Chondrocyte (in vitro differentiated cells): ENCODE results near the gene CAVIN1. TPM values are rescaled to one million over a fixed set of nuclear protein-coding genes. Genes with fewer than 3 reads are reported as not detected.
A peak's percentile ranks its signal among the peaks of the same experiment; 100 is the strongest.

Experiments
- DNase-seq: peaks from one replicate; pipeline ENCODE4 v3.0.0; 2021; ENCODE audit warnings: mixed read lengths, low spot score
- H3K27ac Mint-ChIP-seq: one replicate; pipeline ENCODE4 v1.8.0; 2021; ENCODE audit warnings: mild to moderate bottlenecking, moderate library complexity, mixed read lengths; ENCODE audit not compliant: unreplicated experiment
- H3K27me3 Mint-ChIP-seq: 2 replicates; pipeline ENCODE4 v1.8.0; 2021; ENCODE audit warnings: low read depth, mixed read lengths
- H3K36me3 Mint-ChIP-seq: 2 replicates; pipeline ENCODE4 v1.8.0; 2021; ENCODE audit warnings: low read depth, mixed read lengths
- H3K4me1 Mint-ChIP-seq: 2 replicates; pipeline ENCODE4 v1.8.0; 2021; ENCODE audit warnings: low read depth, mild to moderate bottlenecking, mixed read lengths
- H3K4me3 Mint-ChIP-seq: one replicate; pipeline ENCODE4 v1.8.0; 2021; ENCODE audit warnings: mild to moderate bottlenecking, moderate library complexity, mixed read lengths; ENCODE audit not compliant: unreplicated experiment
- H3K9me3 Mint-ChIP-seq: 2 replicates; pipeline ENCODE4 v1.8.0; 2021; ENCODE audit warnings: low read depth, mixed read lengths
- total RNA-seq: library from RNA; stranded (reverse); gene quantifications from 3 replicates; pipeline ENCODE4 v1.2.1, GENCODE V29; 2021
- TF ChIP-seq, protein P1 (sequence below): fragments of 200-600 bp; sonication (generic); IDR thresholded peaks from 2 replicates; pipeline ENCODE4 v1.5.0; 2021; ENCODE audit warnings: antibody characterized with exemption, mild to moderate bottlenecking, moderate library complexity

Gene CAVIN1
- total RNA-seq, 1 donor from 2014 or later, result 877 TPM

DNA sequence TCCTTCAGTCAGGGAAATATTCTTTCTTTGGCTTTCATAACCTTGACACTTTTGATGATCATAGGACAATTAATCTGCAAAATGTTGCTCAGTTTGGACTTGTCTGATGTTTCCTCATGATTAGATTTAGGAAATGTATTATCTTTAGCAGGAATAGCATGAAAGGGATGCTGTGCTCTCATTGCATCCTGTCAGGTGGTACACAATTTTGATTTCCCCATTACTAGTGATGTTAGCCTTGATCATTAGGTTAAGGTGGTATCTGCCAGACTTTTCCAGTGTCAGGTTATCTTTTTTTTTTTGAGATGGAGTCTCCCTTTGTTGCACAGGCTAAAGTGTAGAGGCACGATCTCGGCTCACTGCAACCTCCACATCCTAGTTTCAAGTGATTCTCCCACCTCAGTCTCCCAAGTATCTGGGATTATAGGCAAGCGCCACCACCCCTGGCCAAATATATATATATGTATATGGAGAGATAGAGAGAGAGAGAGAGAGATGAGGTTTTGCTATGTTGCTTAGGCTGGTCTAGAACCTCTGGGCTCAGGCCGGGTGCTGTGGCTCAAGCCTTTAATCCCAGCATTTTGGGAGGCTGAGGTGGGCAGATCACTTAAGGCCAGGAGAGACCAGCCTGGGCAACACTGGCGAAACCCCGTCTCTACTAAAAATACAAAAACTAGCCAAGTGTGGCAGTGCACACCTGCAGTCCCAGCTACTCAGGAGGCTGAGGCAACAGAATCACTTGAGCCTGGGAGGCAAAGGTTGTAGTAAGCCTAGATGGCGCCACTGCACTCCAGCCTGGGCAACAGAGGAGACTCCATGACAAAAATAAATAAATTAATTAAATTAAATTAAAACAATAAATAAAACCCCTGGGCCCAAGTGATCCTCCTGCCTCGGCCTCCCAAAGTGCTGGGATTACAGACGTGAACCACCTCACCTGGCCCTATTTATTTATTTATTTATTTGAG, 15.8 kb upstream of the CAVIN1 start:
- no peaks in the 10 kb centered on the region for H3K27me3 Mint-ChIP-seq
- H3K4me3 Mint-ChIP-seq, result no peak overlapping the region
- H3K9me3 Mint-ChIP-seq, result no peaks in the 10 kb centered on the region
- TF ChIP-seq, protein P1, sequence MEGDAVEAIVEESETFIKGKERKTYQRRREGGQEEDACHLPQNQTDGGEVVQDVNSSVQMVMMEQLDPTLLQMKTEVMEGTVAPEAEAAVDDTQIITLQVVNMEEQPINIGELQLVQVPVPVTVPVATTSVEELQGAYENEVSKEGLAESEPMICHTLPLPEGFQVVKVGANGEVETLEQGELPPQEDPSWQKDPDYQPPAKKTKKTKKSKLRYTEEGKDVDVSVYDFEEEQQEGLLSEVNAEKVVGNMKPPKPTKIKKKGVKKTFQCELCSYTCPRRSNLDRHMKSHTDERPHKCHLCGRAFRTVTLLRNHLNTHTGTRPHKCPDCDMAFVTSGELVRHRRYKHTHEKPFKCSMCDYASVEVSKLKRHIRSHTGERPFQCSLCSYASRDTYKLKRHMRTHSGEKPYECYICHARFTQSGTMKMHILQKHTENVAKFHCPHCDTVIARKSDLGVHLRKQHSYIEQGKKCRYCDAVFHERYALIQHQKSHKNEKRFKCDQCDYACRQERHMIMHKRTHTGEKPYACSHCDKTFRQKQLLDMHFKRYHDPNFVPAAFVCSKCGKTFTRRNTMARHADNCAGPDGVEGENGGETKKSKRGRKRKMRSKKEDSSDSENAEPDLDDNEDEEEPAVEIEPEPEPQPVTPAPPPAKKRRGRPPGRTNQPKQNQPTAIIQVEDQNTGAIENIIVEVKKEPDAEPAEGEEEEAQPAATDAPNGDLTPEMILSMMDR, result peak; percentile 73
- peaks cover 11% of the 10 kb centered on the region for H3K4me1 Mint-ChIP-seq
- DNase-seq, result no peak
- no peaks in the 10 kb centered on the region for H3K36me3 Mint-ChIP-seq
- no peak overlapping the region for H3K27ac Mint-ChIP-seq

DNA sequence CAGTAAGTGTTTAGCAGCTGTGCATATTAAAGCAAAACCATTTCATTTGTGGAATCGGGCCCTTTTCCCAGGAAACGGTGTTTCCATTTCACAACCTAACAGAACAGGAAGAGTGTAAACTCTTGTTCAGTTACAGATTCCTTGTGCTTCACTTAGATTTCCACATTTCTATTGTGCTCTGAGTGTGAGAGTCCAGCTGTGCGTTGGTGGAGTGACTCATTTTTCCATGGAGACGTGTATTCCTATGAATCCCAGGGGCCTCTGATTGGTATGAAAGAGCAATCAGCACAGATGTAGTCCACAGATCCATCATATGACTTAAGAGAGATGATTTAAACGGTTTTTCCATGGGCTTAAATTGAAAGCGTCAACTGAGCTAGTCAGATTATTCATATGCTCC, 13.3 kb upstream of the CAVIN1 start:
- H3K27ac Mint-ChIP-seq, result peak overlapping the region; percentile 86
- peaks cover 16% of the 10 kb centered on the region for H3K4me1 Mint-ChIP-seq
- no peaks in the 10 kb centered on the region for H3K27me3 Mint-ChIP-seq
- H3K4me3 Mint-ChIP-seq, result peak overlapping the region; percentile 3
- TF ChIP-seq, protein P1, result no peak
- H3K36me3 Mint-ChIP-seq, result no peaks in the 10 kb centered on the region
- no peaks in the 10 kb centered on the region for H3K9me3 Mint-ChIP-seq
- DNase-seq, result no peak

DNA sequence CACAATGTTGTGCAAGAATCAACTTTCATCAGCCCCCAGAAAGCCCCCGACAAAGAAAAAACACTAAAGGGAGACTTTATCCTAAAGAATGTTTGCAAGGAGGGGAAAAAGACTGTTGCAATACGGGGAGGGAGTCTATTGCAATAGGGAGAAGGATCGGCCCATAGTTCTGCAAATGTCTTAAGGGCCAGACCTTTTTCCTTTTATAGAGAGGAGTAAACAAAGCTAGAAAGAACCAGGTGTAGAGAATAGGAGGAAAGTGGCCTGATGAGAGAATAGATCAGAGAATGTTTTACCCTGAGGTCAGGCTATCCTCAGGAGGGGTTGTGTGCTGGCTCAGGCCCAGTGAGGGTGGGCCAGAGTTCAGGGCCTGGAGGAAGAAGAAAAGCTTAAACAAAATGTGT, 8.7 kb upstream of the CAVIN1 start:
- Mint-ChIP-seq H3K27ac (no peak overlapping the region), H3K36me3 (no peaks in the 10 kb centered on the region), H3K4me3 (no peak overlapping the region), H3K4me1 (peaks cover 36% of the 10 kb centered on the region), H3K9me3 (no peaks in the 10 kb centered on the region), H3K27me3 (no peaks in the 10 kb centered on the region)
- DNase-seq, result no peak
- TF ChIP-seq, protein P1, result no peak

DNA sequence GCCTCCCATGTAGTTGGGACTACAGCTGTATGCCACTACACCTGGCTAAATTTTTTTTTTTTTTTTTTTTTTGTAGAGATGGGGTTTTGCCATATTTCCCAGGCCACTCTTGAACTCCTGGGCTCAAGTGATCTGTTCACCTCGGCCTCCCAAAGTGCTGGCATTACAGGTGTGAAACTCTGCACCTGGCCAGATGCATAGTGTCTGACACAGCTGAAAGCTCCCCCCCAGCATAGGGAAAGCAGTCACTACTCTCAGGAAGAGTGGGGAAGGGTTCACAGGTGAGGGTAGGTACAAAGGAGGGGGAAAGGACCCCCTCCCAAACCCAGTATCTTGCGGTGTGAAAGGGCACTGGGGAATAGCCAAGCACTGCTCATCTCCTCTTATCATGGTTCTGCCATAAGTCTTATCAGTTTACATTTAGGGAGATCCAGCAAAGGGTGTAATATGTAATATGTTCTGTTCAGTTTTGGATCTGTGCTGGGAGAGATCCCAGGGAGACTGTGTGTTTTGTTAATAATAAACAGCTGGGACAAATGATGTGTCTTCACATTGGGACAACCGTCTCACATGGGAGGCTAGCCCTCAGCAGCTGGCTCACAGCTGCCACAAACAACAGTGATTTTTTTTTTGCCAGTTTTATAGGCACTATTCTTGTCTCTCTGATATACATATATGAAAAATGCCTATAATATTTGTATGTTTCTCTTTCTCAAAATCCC, 6.8 kb upstream of the CAVIN1 start:
- Mint-ChIP-seq H3K36me3 (no peaks in the 10 kb centered on the region), H3K4me1 (peaks cover 35% of the 10 kb centered on the region), H3K4me3 (no peak overlapping the region), H3K9me3 (no peaks in the 10 kb centered on the region), H3K27ac (no peak overlapping the region), H3K27me3 (no peaks in the 10 kb centered on the region)
- DNase-seq, result no peak
- TF ChIP-seq, protein P1, result no peak
